ENCODE results near the gene TRMT61A. TPM values are rescaled to one million over a fixed set of nuclear protein-coding genes. Genes with fewer than 3 reads are reported as not detected.
"Not testable (repeated sequence)": the region's sequence is repeated elsewhere in the genome, so short reads cannot be mapped to it uniquely, and the experiment has no call there.

The TRMT61A gene
- total RNA-seq, 1 experiment from 2014 or later: 22.5 TPM

- POLR2A ChIA-PET (ENCODE audit: unreplicated experiment): no interaction called here
- BruUV-seq (replicated peaks): no TSS peak
These were observed 5.4 kb upstream of the TRMT61A start for GRCh38 chr14:103523575-103523954.

GRCh38 chr14:103524002-103524935 is 4.7 kb upstream of the TRMT61A start:
- POLR2A ChIA-PET (ENCODE audit: unreplicated experiment): no interaction called here
- DNase-seq: no peak
- CTCF ChIA-PET: interaction anchor here (0.7 kb wide), 1 partner anchor 16 kb away, joined by 5 read pairs; no protein-coding TSS in a partner anchor
- peaks cover 22% of the 10 kb centered on the region for H3K4me1 ChIP-seq (replicated peaks; ENCODE audit: insufficient read depth)
- peaks cover 6% of the 10 kb centered on the region; the same call in 1 of the 2 replicates for H4K20me1 ChIP-seq (ENCODE audit: insufficient read depth)
- no peaks in the 10 kb centered on the region for H3K36me3 ChIP-seq (ENCODE audit: low read depth)
- H3K27ac ChIP-seq: no peak overlapping the region
- no peaks in the 10 kb centered on the region for H3K9me2 ChIP-seq (ENCODE audit: insufficient read depth)
- H3F3A ChIP-seq (ENCODE audit: insufficient read depth, low read depth): peaks cover 53% of the 10 kb centered on the region
- peaks cover 15% of the 10 kb centered on the region for H3K79me2 ChIP-seq (ENCODE audit: low read depth)
- H3K4me2 ChIP-seq: no peak overlapping the region
- no peaks in the 10 kb centered on the region for H3K27me3 ChIP-seq (ENCODE audit: insufficient read depth, low read depth)
- TF ChIP-seq CTCF (conservative IDR thresholded peaks at IDR 0.05): no peak
- TF ChIP-seq EZH2 (IDR thresholded peaks at IDR 0.05; ENCODE audit: low read depth): no peak
- H3K9me3 ChIP-seq (ENCODE audit: insufficient read depth, low read depth): no peaks in the 10 kb centered on the region
- intact Hi-C loops (cut with micrococcal nuclease; ENCODE audit: unreplicated experiment): loop anchor here (5.0 kb wide), 1 partner anchor 38 kb away; the partner anchor contains the start of genes BAG5 and COA8
- H2AFZ ChIP-seq: no peak overlapping the region
- H3K4me3 ChIP-seq: no peak overlapping the region
- BruUV-seq (replicated peaks): no TSS peak

More at GRCh38 chr14:103523575-103523954, 5.4 kb upstream of the TRMT61A start:
- H3F3A ChIP-seq (ENCODE audit: insufficient read depth, low read depth): peaks cover 59% of the 10 kb centered on the region
- H2AFZ ChIP-seq: no peak overlapping the region
- no peaks in the 10 kb centered on the region for H3K36me3 ChIP-seq (ENCODE audit: low read depth)
- TF ChIP-seq EZH2 (IDR thresholded peaks at IDR 0.05; ENCODE audit: low read depth) (no peak), CTCF (conservative IDR thresholded peaks at IDR 0.05) (no peak)
- H3K4me1 ChIP-seq (replicated peaks; ENCODE audit: insufficient read depth): peaks cover 22% of the 10 kb centered on the region
- intact Hi-C loops (cut with micrococcal nuclease; ENCODE audit: unreplicated experiment): loop anchor here (5.0 kb wide), 1 partner anchor 39 kb away; the partner anchor contains the start of genes BAG5 and COA8
- H3K4me2 ChIP-seq: no peak overlapping the region
- H3K9me2 ChIP-seq (ENCODE audit: insufficient read depth): no peaks in the 10 kb centered on the region
- no peaks in the 10 kb centered on the region for H3K9me3 ChIP-seq (ENCODE audit: insufficient read depth, low read depth)
- peaks cover 13% of the 10 kb centered on the region; the same call in 1 of the 2 replicates for H4K20me1 ChIP-seq (ENCODE audit: insufficient read depth)
- CTCF ChIA-PET: interaction anchor here (0.7 kb wide), 1 partner anchor 17 kb away, joined by 5 read pairs; no protein-coding TSS in a partner anchor
- peaks cover 10% of the 10 kb centered on the region for H3K79me2 ChIP-seq (ENCODE audit: low read depth)
- H3K27ac ChIP-seq: no peak overlapping the region
- no peak overlapping the region for H3K4me3 ChIP-seq
- no peak for DNase-seq
- no peaks in the 10 kb centered on the region for H3K27me3 ChIP-seq (ENCODE audit: insufficient read depth, low read depth)

- POLR2A ChIA-PET (ENCODE audit: unreplicated experiment); H3K4me3 ChIP-seq; H3K9me2 ChIP-seq (ENCODE audit: insufficient read depth); BruUV-seq (replicated peaks); DNase-seq; intact Hi-C loops (cut with micrococcal nuclease; ENCODE audit: unreplicated experiment); H3K36me3 ChIP-seq (ENCODE audit: low read depth); H2AFZ ChIP-seq; H3K27ac ChIP-seq; H3K27me3 ChIP-seq (ENCODE audit: insufficient read depth, low read depth); H3K4me2 ChIP-seq; H3K9me3 ChIP-seq (ENCODE audit: insufficient read depth, low read depth); H4K20me1 ChIP-seq (ENCODE audit: insufficient read depth); CTCF ChIA-PET: not testable (repeated sequence)
- H3F3A ChIP-seq (ENCODE audit: insufficient read depth, low read depth): peaks cover 48% of the 10 kb centered on the region
- H3K79me2 ChIP-seq (ENCODE audit: low read depth): peaks cover 28% of the 10 kb centered on the region
- peaks cover 30% of the 10 kb centered on the region for H3K4me1 ChIP-seq (replicated peaks; ENCODE audit: insufficient read depth)
These were observed 3.4 kb upstream of the TRMT61A start for GRCh38 chr14:103525430-103526246.
